Vagina (tissue), 2 donors: ENCODE measurements around the gene DUSP15. TPM values are rescaled to one million over a fixed set of nuclear protein-coding genes. Genes with fewer than 3 reads are reported as not detected.

ENCODE experiments used
- DNase-seq, 2 donors: peaks; one replicate each; pipeline ENCODE4 v3.0.0-alpha.2; 2017; ENCODE audit errors: extremely low spot score in 2 of 2
- H3K27ac ChIP-seq: fragments of 200-600 bp; sonication (generic); one replicate; pipeline ENCODE4 v1.5.1; 2019
- H3K27me3 ChIP-seq: fragments of 200-600 bp; sonication (generic); one replicate; pipeline ENCODE4 v1.5.1; 2019
- H3K36me3 ChIP-seq, 2 donors: fragments of 200-600 bp; sonication (generic); one replicate each; pipeline ENCODE4 v1.5.1; 2017 to 2019
- H3K4me1 ChIP-seq: fragments of 200-600 bp; sonication (generic); one replicate; pipeline ENCODE4 v1.5.1; 2019
- H3K4me3 ChIP-seq, 2 donors: fragments of 200-600 bp; sonication (generic); 1 replicate in 1 of 2; 2 replicates in 1 of 2; pipeline ENCODE4 v1.5.1; 2016 to 2019
- H3K9me3 ChIP-seq: fragments of 200-600 bp; sonication (generic); one replicate; pipeline ENCODE4 v1.5.1; 2019
- CTCF ChIP-seq, 3 experiments: fragments of 450-650 bp in 2 of 3; fragments of 200-600 bp in 1 of 3; sonication (generic) in 1 of 3; IDR thresholded peaks; one replicate each; pipeline ENCODE4 v1.5.1; 2017 to 2019; ENCODE audit warnings: antibody characterized with exemption in 3 of 3, mild to moderate bottlenecking in 2 of 3, moderate library complexity in 2 of 3
- POLR2A ChIP-seq, 2 donors: fragments of 450-650 bp; IDR thresholded peaks; one replicate each; pipeline ENCODE4 v1.6.1; 2017; ENCODE audit warnings: antibody characterized with exemption in 2 of 2, mild to moderate bottlenecking in 2 of 2, moderate library complexity in 2 of 2
- POLR2AphosphoS5 ChIP-seq, 2 donors: sonication (generic); formaldehyde crosslinking; IDR thresholded peaks; one replicate each; pipeline ENCODE4 v1.9.0; 2017; ENCODE audit warnings: antibody characterized with exemption in 2 of 2, mild to moderate bottlenecking in 2 of 2, low read depth in 1 of 2; ENCODE audit not compliant: insufficient read depth in 1 of 2
- intact Hi-C: fragments of 100-400 bp; cut with DNase I; formaldehyde crosslinking; loops from one replicate; pipeline ENCODE4 v1.15.1; 2023
- total RNA-seq: library from RNA; depleted of rRNA; stranded (reverse); fragments of >200 nt; gene quantifications from one replicate; pipeline ENCODE4 v1.2.3, GENCODE V29; 2016

Gene DUSP15
- total RNA-seq, 1 donor from 2014 or later, result 2.5 TPM

GRCh38 chr20:31859266-31859997 lies 10.9 kb downstream of the DUSP15 start:
- TF ChIP-seq POLR2A (IDR thresholded peaks at IDR 0.05) (no peak), CTCF (IDR thresholded peaks at IDR 0.05) (no peak), POLR2AphosphoS5 (IDR thresholded peaks at IDR 0.05; ENCODE audit: insufficient read depth in 1 of 2, low read depth in 1 of 2) (no peak)
- Histone ChIP-seq H3K4me1 (peaks cover 15% of the 10 kb centered on the region), H3K4me3 (no peak overlapping the region), H3K27ac (no peak overlapping the region), H3K36me3 (no peaks in the 10 kb centered on the region), H3K27me3 (no peaks in the 10 kb centered on the region), H3K9me3 (no peaks in the 10 kb centered on the region)
- intact Hi-C loops, result loop anchor here (10.0 kb wide), 1 partner anchor 175 kb away; no protein-coding TSS in a partner anchor
- DNase-seq, result no peak

DNA sequence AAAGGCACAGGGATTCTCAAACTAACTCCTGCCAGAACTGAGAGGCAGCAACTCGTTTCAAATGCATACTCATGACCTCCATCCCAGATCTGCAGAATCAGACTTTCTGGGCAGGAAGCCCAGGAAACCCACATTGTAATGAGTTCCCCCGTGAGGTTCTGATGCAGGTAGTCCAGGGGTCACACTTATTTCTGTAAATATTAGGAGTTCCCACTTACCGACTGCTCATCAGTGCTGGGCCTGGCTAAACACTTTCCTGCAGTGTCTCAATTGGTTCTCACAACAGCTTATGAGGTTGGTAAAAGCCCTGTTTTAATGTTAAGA lies 11.6 kb downstream of the DUSP15 start:
- Histone ChIP-seq H3K27ac (no peak overlapping the region), H3K4me1 (peaks cover 15% of the 10 kb centered on the region), H3K27me3 (no peaks in the 10 kb centered on the region), H3K36me3 (no peaks in the 10 kb centered on the region), H3K4me3 (no peak overlapping the region), H3K9me3 (no peaks in the 10 kb centered on the region)
- no peak for DNase-seq
- TF ChIP-seq CTCF (IDR thresholded peaks at IDR 0.05) (no peak), POLR2A (IDR thresholded peaks at IDR 0.05) (no peak), POLR2AphosphoS5 (IDR thresholded peaks at IDR 0.05; ENCODE audit: insufficient read depth in 1 of 2, low read depth in 1 of 2) (no peak)
- intact Hi-C loops, result loop anchor here (10.0 kb wide), 1 partner anchor 176 kb away; no protein-coding TSS in a partner anchor

GRCh38 chr20:31857861-31858759 lies 12.2 kb downstream of the DUSP15 start:
- intact Hi-C loops, result loop anchor here (10.0 kb wide), 1 partner anchor 177 kb away; no protein-coding TSS in a partner anchor
- H3K4me3 ChIP-seq, result no peak overlapping the region
- H3K9me3 ChIP-seq, result no peaks in the 10 kb centered on the region
- peaks cover 15% of the 10 kb centered on the region for H3K4me1 ChIP-seq
- no peaks in the 10 kb centered on the region for H3K36me3 ChIP-seq
- TF ChIP-seq POLR2A (IDR thresholded peaks at IDR 0.05), result no peak
- TF ChIP-seq CTCF (IDR thresholded peaks at IDR 0.05), result no peak
- TF ChIP-seq POLR2AphosphoS5 (IDR thresholded peaks at IDR 0.05; ENCODE audit: insufficient read depth in 1 of 2, low read depth in 1 of 2), result no peak
- H3K27me3 ChIP-seq, result no peaks in the 10 kb centered on the region
- DNase-seq, result no peak
- H3K27ac ChIP-seq, result no peak overlapping the region

DNA sequence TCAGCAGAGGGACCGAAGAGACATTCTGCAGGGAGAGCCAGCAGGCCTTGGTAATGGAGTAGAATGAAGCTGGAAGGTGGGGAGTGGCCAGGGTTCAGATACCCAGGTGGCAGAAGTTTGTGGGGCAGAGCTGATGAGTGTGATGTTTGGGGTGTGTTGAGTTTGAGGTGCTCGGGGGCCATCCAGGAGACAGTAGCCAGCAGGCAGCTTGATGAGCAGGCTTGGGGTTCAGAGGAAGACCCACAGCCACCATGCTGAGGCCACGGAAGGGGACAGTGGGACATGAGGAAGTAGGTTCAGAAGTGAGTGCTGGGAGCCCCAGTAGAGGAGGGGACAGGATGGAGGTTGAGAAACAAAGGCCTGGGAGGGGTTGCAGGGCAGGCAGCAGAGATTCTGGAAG lies 13.8 kb downstream of the DUSP15 start:
- DNase-seq, result no peak
- intact Hi-C loops, result loop anchor here (10.0 kb wide), 1 partner anchor 178 kb away; no protein-coding TSS in a partner anchor
- H3K27ac ChIP-seq, result no peak overlapping the region
- H3K36me3 ChIP-seq, result no peaks in the 10 kb centered on the region
- H3K4me1 ChIP-seq, result peaks cover 19% of the 10 kb centered on the region
- H3K9me3 ChIP-seq, result no peaks in the 10 kb centered on the region
- H3K27me3 ChIP-seq, result no peaks in the 10 kb centered on the region
- no peak for TF ChIP-seq POLR2A (IDR thresholded peaks at IDR 0.05)
- no peak for TF ChIP-seq POLR2AphosphoS5 (IDR thresholded peaks at IDR 0.05; ENCODE audit: insufficient read depth in 1 of 2, low read depth in 1 of 2)
- no peak for TF ChIP-seq CTCF (IDR thresholded peaks at IDR 0.05)
- no peak overlapping the region for H3K4me3 ChIP-seq
